SKM-1 (cell line): Measurements from ENCODE around the gene CLNS1A.
"Not testable (repeated sequence)": the region's sequence is repeated elsewhere in the genome, so short reads cannot be mapped to it uniquely, and the experiment has no call there.

Experiments
- DNase-seq: peaks from one replicate; lab custom pipeline; 2025; ENCODE audit not compliant: unreplicated experiment; lab: John Stamatoyannopoulos, UW

CLNS1A gene, protein sequence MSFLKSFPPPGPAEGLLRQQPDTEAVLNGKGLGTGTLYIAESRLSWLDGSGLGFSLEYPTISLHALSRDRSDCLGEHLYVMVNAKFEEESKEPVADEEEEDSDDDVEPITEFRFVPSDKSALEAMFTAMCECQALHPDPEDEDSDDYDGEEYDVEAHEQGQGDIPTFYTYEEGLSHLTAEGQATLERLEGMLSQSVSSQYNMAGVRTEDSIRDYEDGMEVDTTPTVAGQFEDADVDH

DNA sequence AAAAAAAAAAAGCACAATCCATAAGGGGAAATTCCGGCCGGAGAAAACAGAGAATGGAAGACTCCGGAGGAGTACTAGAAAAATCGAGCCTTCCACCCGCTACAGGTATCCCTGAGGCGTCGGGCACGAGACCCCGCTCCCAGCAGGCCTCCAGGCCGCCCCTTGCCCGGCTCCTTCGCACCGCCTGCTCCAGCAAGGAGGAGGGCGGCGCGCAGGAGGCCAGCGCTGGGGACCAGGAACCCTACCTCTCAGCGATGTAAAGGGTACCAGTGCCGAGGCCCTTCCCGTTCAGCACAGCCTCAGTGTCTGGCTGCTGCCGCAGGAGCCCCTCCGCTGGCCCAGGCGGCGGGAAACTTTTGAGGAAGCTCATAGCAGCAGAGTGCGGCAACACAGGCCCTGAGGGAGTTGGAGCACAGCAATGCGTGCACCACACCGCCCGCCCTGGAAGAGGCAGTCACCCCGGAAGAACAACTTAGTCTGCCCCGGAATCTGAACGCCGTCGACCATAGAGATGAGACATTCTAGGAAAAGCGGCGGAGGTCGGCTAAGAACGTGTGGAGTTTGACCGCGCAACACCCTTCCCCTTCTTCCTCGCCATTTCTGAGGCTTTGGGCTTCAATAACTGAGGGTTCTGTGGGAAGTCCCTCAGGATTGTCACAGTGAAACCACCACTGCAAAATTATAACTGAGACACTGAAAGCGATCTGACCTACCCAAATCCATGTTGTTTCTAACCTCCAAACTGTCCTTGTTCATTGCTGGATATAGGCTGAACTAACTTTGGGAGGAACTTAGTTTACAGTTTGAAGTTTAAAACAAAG, at the start of gene CLNS1A:
Gene CLNS1A (minus strand): TSS at position 450 of the 821 bp plus-strand sequence. CDS start 80 bp downstream, at position 370.
- DNase-seq = peak; percentile 93

DNA sequence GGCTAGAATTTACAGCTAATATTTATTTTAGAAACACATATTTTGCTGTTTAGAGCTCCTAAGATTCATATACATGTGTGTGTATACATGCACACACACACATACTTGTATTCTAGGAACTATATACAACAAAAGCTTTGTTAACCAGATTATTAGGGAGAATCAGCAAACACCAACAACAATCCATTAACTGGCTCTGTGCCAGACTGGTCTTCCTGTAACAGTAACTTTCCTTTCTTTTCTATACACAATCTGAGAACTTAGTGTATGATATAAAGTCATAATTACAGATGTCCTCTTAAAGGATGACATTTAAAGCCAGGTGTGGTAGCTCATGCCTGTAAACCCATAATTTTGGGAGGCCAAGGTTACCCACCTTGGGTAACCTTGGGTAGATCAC, 49.5 kb upstream of the CLNS1A start:
- DNase-seq = no peak

DNA sequence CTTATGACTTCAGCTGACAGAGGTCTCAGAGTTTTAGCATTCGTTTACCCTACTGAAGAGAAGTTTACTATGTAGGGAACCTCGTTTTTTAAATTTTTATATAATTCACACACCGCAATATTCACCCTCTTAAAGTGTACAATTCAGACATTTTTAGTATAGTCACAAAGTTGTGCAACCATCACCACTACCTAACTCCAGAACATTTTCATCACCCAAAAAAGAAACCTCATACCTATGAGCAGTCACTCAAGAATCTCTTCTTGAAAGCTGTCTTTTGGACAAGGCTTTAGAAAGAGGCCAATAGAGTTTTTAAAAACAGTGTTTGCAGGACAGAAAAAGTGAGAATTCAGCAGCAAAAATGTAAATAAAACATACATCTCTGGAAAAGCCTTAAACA, 39.5 kb upstream of the CLNS1A start:
- no peak for DNase-seq

- DNase-seq = no peak
Measured at GRCh38 chr11:77672264-77672663, 34.7 kb upstream of the CLNS1A start.

DNA sequence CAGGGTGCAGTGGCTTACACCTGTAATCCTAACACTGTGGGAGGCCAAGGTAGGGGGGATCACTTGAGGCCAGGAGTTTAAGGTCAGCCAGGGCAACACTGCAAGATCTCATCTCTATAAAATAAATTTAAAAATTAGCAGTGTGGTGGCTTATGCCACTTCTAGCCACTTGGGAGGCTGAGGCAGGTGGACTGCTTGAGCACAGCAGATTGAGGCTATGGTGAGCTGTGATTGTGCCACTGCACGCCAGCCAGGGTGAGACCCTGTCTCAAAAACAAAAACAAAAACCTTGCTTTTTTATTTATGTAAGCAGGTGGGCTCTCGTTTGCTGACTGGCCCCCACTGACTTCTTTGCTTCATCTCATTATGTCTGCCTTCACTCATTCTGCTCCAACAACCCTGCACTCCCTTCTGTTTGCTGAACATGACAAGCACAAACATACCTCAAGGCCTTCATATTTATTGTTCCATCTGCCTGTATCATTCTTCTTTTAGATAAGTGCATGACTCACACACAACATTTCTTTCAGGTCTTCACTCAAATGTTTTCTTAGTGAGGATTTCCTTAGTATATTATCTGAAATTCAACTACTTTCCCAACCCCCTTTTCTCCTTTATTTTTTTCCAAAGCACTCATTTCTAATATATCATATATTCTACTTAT, 32.4 kb upstream of the CLNS1A start:
- DNase-seq = no peak

DNA sequence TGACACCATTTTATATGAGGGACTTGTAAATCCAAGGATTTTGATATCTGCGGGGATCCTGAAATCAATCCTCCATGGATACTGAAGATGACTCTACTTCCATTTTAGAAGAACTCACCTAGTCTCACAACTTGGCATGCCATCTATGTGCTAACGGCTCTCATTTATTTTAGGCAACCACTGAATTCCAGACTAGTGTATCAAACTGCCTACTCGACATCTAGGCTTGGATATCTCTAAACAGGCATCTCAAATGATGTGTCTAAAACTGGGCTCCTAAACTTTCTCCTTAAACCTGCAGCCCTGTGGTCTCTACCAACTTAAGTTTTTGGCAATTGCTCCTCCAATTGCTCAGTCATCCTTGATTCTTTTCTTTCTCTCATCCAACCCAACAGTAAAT, 31.2 kb upstream of the CLNS1A start:
- DNase-seq = no peak

DNA sequence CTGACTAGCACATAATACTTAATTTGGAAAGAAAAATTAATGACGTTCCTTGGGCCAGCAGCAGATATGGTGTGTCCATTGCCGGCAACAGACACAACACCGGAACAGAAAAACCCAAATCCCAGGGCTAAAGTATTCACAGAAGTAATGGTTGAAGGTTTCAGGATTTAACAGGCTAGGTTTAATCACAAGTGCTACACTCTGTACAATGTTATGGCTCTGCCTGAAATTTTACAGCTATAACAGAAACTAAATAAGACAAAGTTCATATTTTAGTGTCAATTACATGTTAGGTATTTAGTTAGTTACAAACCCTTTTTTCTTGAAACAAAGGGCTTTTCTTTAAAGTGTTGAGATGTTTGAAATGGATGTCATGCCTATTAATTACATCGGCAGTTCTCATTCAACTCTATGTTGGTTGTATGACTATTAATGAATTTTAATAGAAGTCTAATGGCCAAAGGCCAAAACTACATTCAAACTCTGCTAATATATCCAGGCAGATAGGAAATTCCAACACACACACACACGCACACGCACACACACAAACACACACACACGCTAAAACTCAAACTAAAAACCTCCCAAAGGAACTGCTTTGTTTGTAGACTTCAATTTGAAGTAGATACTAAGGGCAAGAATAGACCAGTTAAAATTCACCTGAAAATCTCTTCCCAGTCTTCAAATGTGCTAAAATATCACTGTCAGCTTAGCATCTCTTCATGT, 27.8 kb upstream of the CLNS1A start:
- no peak for DNase-seq

- DNase-seq = no peak
Measured at GRCh38 chr11:77661670-77662069, 24.1 kb upstream of the CLNS1A start.

DNA sequence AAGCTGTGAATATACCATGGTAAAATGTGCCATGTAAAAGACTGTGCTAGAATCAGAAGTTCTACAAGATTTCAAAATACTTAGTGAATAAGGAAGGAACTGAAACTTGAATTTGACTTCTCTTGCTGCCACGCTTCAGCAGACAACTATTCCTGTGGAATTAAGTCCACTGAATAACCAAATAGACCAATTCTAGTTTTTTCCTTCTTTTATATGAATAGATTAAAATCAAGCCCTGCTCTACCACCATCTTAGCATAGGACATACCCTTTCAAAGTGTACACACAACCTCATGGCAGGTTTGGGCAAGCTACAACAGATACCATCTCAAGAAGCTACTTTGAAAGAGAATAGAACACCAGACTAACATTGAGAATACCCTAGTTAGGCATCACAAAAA, 23.4 kb upstream of the CLNS1A start:
- DNase-seq = no peak

DNA sequence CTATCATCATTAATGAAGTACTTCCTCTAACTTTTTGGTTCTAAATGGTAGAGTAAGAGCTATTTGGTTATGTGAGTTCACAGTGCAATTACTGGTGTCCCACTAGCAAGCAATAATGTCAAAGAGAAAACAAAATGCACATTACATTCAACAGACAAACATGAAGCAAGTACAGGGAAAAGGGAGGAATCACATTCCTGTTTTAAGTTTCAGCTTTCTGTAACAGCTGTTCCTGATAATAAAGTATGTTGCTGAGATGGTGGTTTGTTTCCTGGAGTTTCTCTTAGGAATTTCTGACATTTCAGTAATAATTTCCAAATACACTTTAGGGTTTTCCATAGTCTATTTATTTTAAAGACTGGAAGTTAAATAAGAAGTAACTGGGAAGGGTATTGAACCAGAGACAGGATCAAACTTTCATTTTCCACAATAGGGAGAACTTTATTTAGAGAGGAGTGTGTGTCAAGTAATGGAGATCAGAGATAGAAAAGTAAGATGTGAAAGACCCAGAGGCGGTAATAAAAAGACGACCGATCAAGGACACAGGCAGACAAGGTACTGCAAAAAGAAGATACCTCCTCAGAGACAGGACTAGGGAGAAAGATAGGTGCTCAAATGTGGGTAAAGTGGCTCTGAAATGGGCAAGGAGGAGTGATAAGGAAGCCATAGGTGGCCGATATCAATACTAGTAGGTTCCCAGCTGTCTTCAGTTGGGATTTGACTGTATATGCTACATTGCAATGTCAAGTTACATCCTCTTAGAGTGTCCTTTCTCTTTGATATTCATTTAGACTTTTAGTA, 20.8 kb upstream of the CLNS1A start:
- DNase-seq = no peak

- DNase-seq = no peak
Measured at GRCh38 chr11:77656362-77656761, 18.8 kb upstream of the CLNS1A start.

DNA sequence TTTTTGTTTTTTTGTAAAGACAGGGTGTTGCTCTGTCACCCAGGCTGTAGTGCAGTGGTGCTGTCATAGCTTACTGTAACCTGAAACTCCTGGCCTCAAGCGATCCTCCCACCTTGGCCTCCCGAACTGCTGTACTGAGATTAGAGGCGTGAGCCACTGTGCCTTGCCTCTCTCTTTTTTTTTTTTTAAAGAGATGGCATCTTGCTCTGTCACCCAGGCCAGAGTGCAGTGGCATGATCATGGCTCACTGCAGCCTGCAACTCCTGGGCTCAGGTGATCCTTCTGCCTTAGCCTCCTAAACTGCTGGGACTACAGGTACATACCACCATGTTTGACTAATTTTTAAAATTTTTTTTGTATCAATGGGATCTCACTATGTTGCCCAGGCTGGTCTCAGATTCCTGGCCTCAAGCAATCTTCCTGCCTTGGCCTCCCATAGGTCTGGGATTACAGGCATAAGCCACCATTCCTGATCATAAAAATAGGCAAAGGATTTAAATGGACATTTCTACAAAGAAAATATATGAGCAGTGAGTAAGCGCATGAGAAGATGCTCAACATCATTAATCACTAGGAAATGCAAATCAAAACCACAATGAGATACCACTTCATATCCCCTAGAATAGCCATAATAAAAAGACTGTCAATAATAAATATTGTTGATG, 17.3 kb upstream of the CLNS1A start:
- no peak for DNase-seq

GRCh38 chr11:77650123-77650522, 12.5 kb upstream of the CLNS1A start:
- no peak for DNase-seq

DNA sequence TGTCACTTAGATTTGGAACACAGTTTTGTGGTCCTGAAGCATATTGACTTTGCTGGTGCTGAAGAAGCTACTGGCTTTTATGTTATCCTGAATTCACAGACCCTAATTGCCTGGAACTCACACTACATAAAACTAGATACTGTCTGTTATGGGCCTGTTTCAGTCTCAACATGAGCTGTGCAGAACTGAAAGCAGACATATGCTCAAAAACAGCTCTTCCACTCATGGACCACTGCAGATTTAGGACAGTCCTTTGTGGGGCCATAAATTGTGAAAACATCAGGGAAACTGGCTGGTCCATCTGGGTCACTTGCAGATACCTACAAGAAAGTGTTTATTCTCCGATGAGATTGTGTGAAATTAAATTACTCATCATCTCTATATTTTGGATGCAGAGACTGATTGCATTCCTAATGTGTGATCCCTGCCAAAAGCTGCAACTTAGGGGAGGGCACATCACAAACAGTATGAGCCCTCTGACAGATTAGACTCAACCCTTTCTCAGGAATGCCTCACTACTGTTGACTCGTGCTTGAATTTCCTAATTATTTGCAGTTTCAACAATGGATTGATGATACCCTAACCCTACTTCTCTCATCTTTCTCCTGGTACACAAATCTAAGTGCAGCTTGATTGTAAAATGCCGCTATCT, 10.2 kb upstream of the CLNS1A start:
- no peak for DNase-seq

DNA sequence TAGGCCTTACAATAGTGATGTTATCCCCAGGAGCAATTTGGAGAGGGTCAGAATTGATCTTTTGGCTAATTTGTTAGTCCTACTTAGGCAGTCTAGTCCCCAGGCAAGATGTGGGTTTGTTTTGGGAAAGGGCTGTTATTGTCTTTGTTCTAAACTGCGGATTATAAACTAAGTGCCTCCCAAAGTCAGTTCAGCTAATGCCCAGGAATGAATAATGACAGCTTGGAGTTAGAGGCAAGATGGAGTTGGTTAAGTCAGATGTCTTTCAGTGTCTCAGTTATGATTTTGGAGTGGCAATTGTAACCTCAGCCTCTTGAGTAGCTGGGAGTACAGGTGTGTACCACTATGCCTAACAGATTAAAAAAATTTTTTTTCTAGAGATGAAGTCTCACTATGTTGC, 7.3 kb upstream of the CLNS1A start:
- DNase-seq = no peak

DNA sequence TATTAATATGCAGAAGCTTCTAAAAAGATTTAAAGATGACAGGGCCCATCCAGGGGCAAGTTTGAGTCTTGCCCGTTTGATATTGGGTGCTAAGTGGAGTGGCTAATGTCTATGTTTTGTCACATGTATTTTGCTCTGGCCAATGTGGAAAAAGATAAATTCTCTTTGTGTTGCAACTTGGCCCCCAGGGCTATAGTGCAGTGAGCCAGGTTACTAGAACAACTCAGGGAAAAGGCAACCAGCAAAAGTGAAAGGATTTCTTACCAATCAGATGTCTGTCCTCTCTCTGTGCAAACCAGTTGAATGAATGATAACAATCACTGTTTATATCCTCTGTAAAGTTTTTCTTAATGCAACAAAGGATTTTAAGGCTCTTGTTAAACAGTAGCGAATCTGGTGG, 4.6 kb upstream of the CLNS1A start:
- DNase-seq = no peak

GRCh38 chr11:77636731-77637344, 756 bp downstream of the CLNS1A start:
- DNase-seq = no peak

DNA sequence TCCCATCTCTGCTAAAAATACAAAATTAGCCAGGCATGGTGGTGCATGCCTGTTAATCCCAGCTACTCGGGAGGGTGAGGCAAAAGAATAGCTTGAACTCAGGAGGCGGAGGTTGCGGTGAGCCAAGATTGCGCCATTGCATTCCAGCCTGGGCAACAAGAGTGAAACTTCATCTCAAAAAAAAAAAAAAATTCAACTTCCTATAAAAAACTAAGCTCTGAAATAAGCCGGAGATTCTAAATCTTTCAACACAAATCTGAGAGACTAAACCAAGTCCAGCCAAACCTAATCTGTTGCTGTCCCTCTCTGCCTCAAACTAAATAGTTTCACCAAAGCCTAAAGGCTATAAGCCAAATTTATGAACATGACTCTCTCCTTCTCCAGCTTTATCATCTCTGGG, 3.7 kb downstream of the CLNS1A start:
- not testable (repeated sequence) for DNase-seq

- DNase-seq = no peak
Measured at GRCh38 chr11:77630157-77630710, 7.4 kb downstream of the CLNS1A start.
